H1 (cell line): ENCODE measurements around the gene RHOB. TPM values are rescaled to one million over a fixed set of nuclear protein-coding genes. Genes with fewer than 3 reads are reported as not detected.
A peak's percentile ranks its signal among the peaks of the same experiment; 100 is the strongest.

Source experiments
- CTCF ChIA-PET: fragments of 300-600 bp; sonication (Branson Sonifier 250); formaldehyde crosslinking; loops from one replicate; lab custom pipeline; 2021; ENCODE audit not compliant: partially characterized antibody; lab: Charles Lee
- POLR2A ChIA-PET: fragments of 300-600 bp; sonication (Branson Sonifier 250); formaldehyde crosslinking; loops from one replicate; lab custom pipeline; 2021; ENCODE audit warnings: inconsistent platforms; ENCODE audit not compliant: partially characterized antibody; lab: Charles Lee
- DNase-seq, 2 experiments: peaks; one replicate each; pipeline versions ENCODE4 v3.0.0 to v3.0.0-alpha.2; 2010 to 2022; ENCODE audit warnings: low spot score in 2 of 2, low read depth in 1 of 2, mixed read lengths in 1 of 2
- FAIRE-seq: peaks from 2 replicates; lab custom pipeline; 2011; peaks lifted over from hg19 to GRCh38; lab: Jason Lieb, UNC
- H2AFZ ChIP-seq: 2 replicates; pipeline ENCODE4 v1.8.1; 2012; ENCODE audit warnings: low read length, inconsistent platforms
- H2AK5ac ChIP-seq: 2 replicates; pipeline ENCODE4 v1.6.1; 2013; ENCODE audit warnings: low read depth, low read length
- H2BK120ac ChIP-seq: replicated peaks from 2 replicates; pipeline ENCODE3; 2013; ENCODE audit warnings: low read depth, low read length, inconsistent platforms
- H2BK12ac ChIP-seq: 2 replicates; pipeline ENCODE4 v1.6.1; 2013; ENCODE audit warnings: low read depth, low read length
- H2BK15ac ChIP-seq: 2 replicates; pipeline ENCODE4 v1.6.1; 2013; ENCODE audit warnings: low read length
- H2BK20ac ChIP-seq: 2 replicates; pipeline ENCODE4 v1.6.1; 2013; ENCODE audit warnings: low read length
- H2BK5ac ChIP-seq: 2 replicates; pipeline ENCODE4 v1.6.1; 2013; ENCODE audit warnings: low read depth, low read length
- H3K14ac ChIP-seq: 2 replicates; pipeline ENCODE4 v1.6.1; 2013; ENCODE audit warnings: inconsistent platforms; ENCODE audit not compliant: insufficient read length
- H3K18ac ChIP-seq: 2 replicates; pipeline ENCODE4 v1.6.1; 2013; ENCODE audit warnings: low read length; ENCODE audit errors: extremely low read depth
- H3K23ac ChIP-seq: 2 replicates; pipeline ENCODE4 v1.6.1; 2013; ENCODE audit warnings: inconsistent platforms; ENCODE audit not compliant: insufficient read length
- H3K23me2 ChIP-seq: 2 replicates; pipeline ENCODE4 v1.6.1; 2013; ENCODE audit warnings: low read depth, low read length
- H3K27ac ChIP-seq: 2 replicates; pipeline ENCODE4 v1.6.1; 2011; ENCODE audit warnings: low read depth, low read length, inconsistent platforms
- H3K27me3 ChIP-seq, 4 experiments: replicated peaks in 1 of 4; 1 replicate in 1 of 4; 2 replicates in 3 of 4; pipeline versions ENCODE4 v1.6.1 to v1.8.1; 2011 to 2013; ENCODE audit warnings: low read length in 3 of 4, mild to moderate bottlenecking in 3 of 4, inconsistent platforms in 2 of 4, mixed read lengths in 2 of 4, moderate library complexity in 1 of 4; ENCODE audit not compliant: control insufficient read depth in 3 of 4, insufficient read depth in 3 of 4; ENCODE audit errors: extremely low read depth in 1 of 4
- H3K36me3 ChIP-seq, 4 experiments: 2 replicates each; pipeline versions ENCODE4 v1.6.1 to v1.8.1; 2011 to 2013; ENCODE audit warnings: mild to moderate bottlenecking in 4 of 4, low read length in 3 of 4, moderate library complexity in 2 of 4, control low read depth in 1 of 4, inconsistent platforms in 1 of 4; ENCODE audit not compliant: insufficient read depth in 4 of 4, control insufficient read depth in 2 of 4
- H3K4ac ChIP-seq: replicated peaks from 2 replicates; pipeline ENCODE3; 2013; ENCODE audit warnings: low read length, low read depth, mixed read lengths, inconsistent platforms; ENCODE audit not compliant: insufficient read length
- H3K4me1 ChIP-seq, 4 experiments: replicated peaks in 1 of 4; 1 replicate in 1 of 4; 2 replicates in 3 of 4; pipeline versions ENCODE4 v1.6.1 to v1.8.1; 2011 to 2013; ENCODE audit warnings: low read length in 3 of 4, inconsistent platforms in 2 of 4, mixed read lengths in 1 of 4; ENCODE audit not compliant: insufficient read depth in 4 of 4, control insufficient read depth in 3 of 4
- H3K4me2 ChIP-seq, 2 experiments: 2 replicates each; pipeline versions ENCODE4 v1.6.1 to v1.8.1; 2011 to 2013; ENCODE audit warnings: low read depth in 2 of 2, low read length in 2 of 2, control low read depth in 1 of 2, inconsistent platforms in 1 of 2, mild to moderate bottlenecking in 1 of 2; ENCODE audit not compliant: insufficient read depth in 1 of 2
- H3K4me3 ChIP-seq, 4 experiments: fragments of 200-600, 300-600 bp in 1 of 4; sonication (generic), shearing (Covaris generic), sonication (Bioruptor Twin) in 1 of 4; 2 replicates each; pipeline versions ENCODE4 v1.5.1 to v1.8.1; 2011 to 2016; ENCODE audit warnings: low read length in 4 of 4, low read depth in 3 of 4, control low read depth in 2 of 4, inconsistent platforms in 2 of 4, mild to moderate bottlenecking in 2 of 4, mixed read lengths in 1 of 4, moderate library complexity in 1 of 4; ENCODE audit not compliant: insufficient read depth in 2 of 4; ENCODE audit errors: extremely low read depth in 1 of 4
- H3K56ac ChIP-seq: replicated peaks from 2 replicates; pipeline ENCODE3; 2013; ENCODE audit warnings: low read depth, mild to moderate bottlenecking, mixed read lengths, low read length, inconsistent platforms; ENCODE audit not compliant: insufficient read length
- H3K79me1 ChIP-seq: 2 replicates; pipeline ENCODE4 v1.6.1; 2013; ENCODE audit warnings: low read depth, low read length, control low read depth
- H3K79me2 ChIP-seq, 2 experiments: 2 replicates each; pipeline versions ENCODE4 v1.6.1 to v1.8.1; 2012 to 2013; ENCODE audit warnings: low read length in 2 of 2, mild to moderate bottlenecking in 2 of 2, inconsistent platforms in 1 of 2; ENCODE audit not compliant: insufficient read depth in 2 of 2, control insufficient read depth in 1 of 2
- H3K9ac ChIP-seq, 4 experiments: replicated peaks in 1 of 4; 1 replicate in 1 of 4; 2 replicates in 3 of 4; pipeline versions ENCODE4 v1.6.1 to v1.8.1; 2011 to 2013; ENCODE audit warnings: low read depth in 3 of 4, low read length in 3 of 4, control low read depth in 2 of 4, mild to moderate bottlenecking in 2 of 4, moderate library complexity in 2 of 4, inconsistent platforms in 1 of 4; ENCODE audit errors: extremely low read depth in 1 of 4
- H3K9me3 ChIP-seq, 2 experiments: 2 replicates each; pipeline versions ENCODE4 v1.6.1 to v1.8.1; 2012 to 2013; ENCODE audit warnings: mild to moderate bottlenecking in 2 of 2, moderate library complexity in 2 of 2, control low read depth in 1 of 2, inconsistent platforms in 1 of 2, low read depth in 1 of 2, low read length in 1 of 2, mixed read lengths in 1 of 2; ENCODE audit not compliant: insufficient read depth in 2 of 2
- H4K20me1 ChIP-seq, 2 experiments: replicated peaks in 1 of 2; 2 replicates each; pipeline versions ENCODE3 to v1.8.1; 2011 to 2013; ENCODE audit warnings: inconsistent platforms in 2 of 2, low read length in 2 of 2, mild to moderate bottlenecking in 1 of 2; ENCODE audit not compliant: insufficient read depth in 2 of 2, control insufficient read depth in 1 of 2
- H4K5ac ChIP-seq: 2 replicates; pipeline ENCODE4 v1.6.1; 2013; ENCODE audit warnings: low read length, low read depth, mixed read lengths, inconsistent platforms; ENCODE audit not compliant: insufficient read length
- H4K8ac ChIP-seq: 2 replicates; pipeline ENCODE4 v1.8.0; 2013; ENCODE audit warnings: mild to moderate bottlenecking, moderate library complexity, low read length, inconsistent platforms; ENCODE audit not compliant: insufficient read depth; ENCODE audit errors: extremely low read depth
- H4K91ac ChIP-seq: replicated peaks from 2 replicates; pipeline ENCODE3; 2013; ENCODE audit warnings: low read length, mixed read lengths, inconsistent platforms; ENCODE audit not compliant: insufficient read length
- CHD1 ChIP-seq: IDR thresholded peaks from 2 replicates; pipeline ENCODE4 v1.6.1; 2012; ENCODE audit warnings: low read depth, low read length, improper control_type of control experiment
- CHD2 ChIP-seq: IDR thresholded peaks from 2 replicates; pipeline ENCODE4 v1.6.1; 2012; ENCODE audit warnings: low read length, improper control_type of control experiment
- GABPA ChIP-seq: IDR thresholded peaks from 2 replicates; pipeline ENCODE4 v1.6.1; 2011; ENCODE audit warnings: mild to moderate bottlenecking, low read length, moderate library complexity, borderline replicate concordance; ENCODE audit not compliant: insufficient read depth
- HDAC2 ChIP-seq, 2 experiments: fragments of 300-600 bp in 1 of 2; sonication (generic) in 1 of 2; IDR thresholded peaks; 2 replicates each; pipeline ENCODE4 v1.6.1; 2011 to 2012; ENCODE audit warnings: low read depth in 2 of 2, low read length in 2 of 2, mild to moderate bottlenecking in 2 of 2, moderate library complexity in 2 of 2, borderline replicate concordance in 1 of 2, inconsistent platforms in 1 of 2
- HDAC6 ChIP-seq: IDR thresholded peaks from one replicate; pipeline ENCODE4 v1.7.1; 2012; ENCODE audit warnings: low read depth, mild to moderate bottlenecking, inconsistent platforms, low read length, moderate library complexity
- POLR2A ChIP-seq, 2 experiments: IDR thresholded peaks; 1 replicate in 1 of 2; 2 replicates in 1 of 2; pipeline ENCODE4 v1.6.1; 2011; ENCODE audit warnings: low read depth in 2 of 2, low read length in 2 of 2, mild to moderate bottlenecking in 2 of 2; ENCODE audit errors: control extremely low read depth in 1 of 2
- POLR2AphosphoS5 ChIP-seq: IDR thresholded peaks from 2 replicates; pipeline ENCODE4 v1.6.1; 2011; ENCODE audit warnings: low read depth, low read length
- RAD21 ChIP-seq, 2 experiments: IDR thresholded peaks in 1 of 2; conservative IDR thresholded peaks in 1 of 2; 2 replicates each; pipeline ENCODE4 v1.6.1; 2011; ENCODE audit warnings: low read depth in 2 of 2, low read length in 2 of 2, improper control_type of control experiment in 1 of 2, inconsistent platforms in 1 of 2, mild to moderate bottlenecking in 1 of 2, moderate library complexity in 1 of 2
- RFX5 ChIP-seq: IDR thresholded peaks from 2 replicates; pipeline ENCODE4 v1.6.1; 2011; ENCODE audit warnings: low read depth, low read length, improper control_type of control experiment, borderline replicate concordance
- TBP ChIP-seq: IDR thresholded peaks from 2 replicates; pipeline ENCODE4 v1.6.1; 2011; ENCODE audit warnings: low read depth, low read length, improper control_type of control experiment
- TCF12 ChIP-seq: IDR thresholded peaks from 2 replicates; pipeline ENCODE4 v1.6.1; 2011; ENCODE audit warnings: low read depth, mild to moderate bottlenecking, low read length
- WGBS, 2 experiments: shearing (Covaris generic) in 1 of 2; methylation state at CpG; one replicate each; pipeline versions ENCODE4 v1.1.6 to v1.1.7; 2013 to 2015; ENCODE audit warnings: low lambda C conversion rate in 2 of 2, mixed read lengths in 2 of 2, inconsistent platforms in 1 of 2, low coverage in 1 of 2, missing lambda C conversion rate in 1 of 2; ENCODE audit not compliant: insufficient replicate concordance in 2 of 2, insufficient coverage in 1 of 2, insufficient read length in 1 of 2; ENCODE audit errors: extremely low coverage in 1 of 2, missing lambda C conversion rate in 1 of 2; 5-methylcytosine and 5-hydroxymethylcytosine counted together
- polyA plus RNA-seq, 7 experiments: library from polyadenylated mRNA; depleted of rRNA in 3 of 7; stranded (reverse) in 5 of 7; unstranded in 2 of 7; fragments of >200 nt in 5 of 7; fragments of 200-250 nt in 2 of 7; gene quantifications; 1 replicate in 5 of 7; 2 replicates in 1 of 7; 4 replicates in 1 of 7; pipeline versions ENCODE4 v1.2.1 to v1.2.3, GENCODE V29; 2011 to 2013; ENCODE audit warnings: missing spikeins in 2 of 7, mixed read lengths in 2 of 7
- total RNA-seq: library from RNA; stranded (reverse); fragmentation: NEBNext Ultra II Directional; extraction: Animal tissue kit (Norgen Biotek cat#: 25700); gene quantifications from 2 replicates; pipeline ENCODE4 v1.2.1, GENCODE V29; 2021
- TF ChIP-seq, protein P1 (sequence below): IDR thresholded peaks from 2 replicates; pipeline ENCODE4 v1.6.1; 2012; ENCODE audit warnings: inconsistent platforms

Gene RHOB
- total and polyA plus RNA-seq, 2 of the 8 experiments (the other 6 are each of a cell fraction or from before 2014, with no cell fraction given) = 9.3 to 9.5 TPM

- H3K14ac ChIP-seq = no peak overlapping the region
- H3K27ac ChIP-seq = no peak overlapping the region
- no peak overlapping the region for H4K8ac ChIP-seq
- CTCF ChIA-PET = interaction anchor here (2.5 to 2.7 kb wide), 2 partner anchors 150 to 170 kb away, joined by 6 to 8 read pairs; no protein-coding TSS in a partner anchor
- WGBS, 2 experiments = 88% methylated on average over 15 of the region's 15 CpGs; no CpG with 5 or more reads in 1 of the 2 experiments
- H2BK12ac ChIP-seq = no peak overlapping the region
- no peak overlapping the region for H3K4ac ChIP-seq
- POLR2A ChIA-PET = no interaction called here
- H3K23ac ChIP-seq = no peak overlapping the region
- H3K4me1 ChIP-seq = peaks cover 9 to 15% (median 14%) of the 10 kb centered on the region in 4 experiments
- H2BK5ac ChIP-seq = no peak overlapping the region
- H2BK15ac ChIP-seq = no peak overlapping the region
- H2BK120ac ChIP-seq = no peak overlapping the region
- H3K79me2 ChIP-seq = no peaks in the 10 kb centered on the region
- H4K91ac ChIP-seq = no peak overlapping the region
- no peak overlapping the region for H3K9ac ChIP-seq
- no peak overlapping the region for H3K56ac ChIP-seq
- H2AFZ ChIP-seq = no peak overlapping the region
- H3K36me3 ChIP-seq = no peaks in the 10 kb centered on the region
- 0 out of 2 replicates have a peak overlapping the region, but pooled peaks have one; percentile 72 for H2BK20ac ChIP-seq
- FAIRE-seq = no peak
- no peak overlapping the region for H4K5ac ChIP-seq
- H3K9me3 ChIP-seq = no peaks in the 10 kb centered on the region
- DNase-seq = no peak
- no peak overlapping the region for H3K4me3 ChIP-seq
- no peaks in the 10 kb centered on the region for H3K79me1 ChIP-seq
- H2AK5ac ChIP-seq = no peak overlapping the region
- H4K20me1 ChIP-seq = no peaks in the 10 kb centered on the region
- no peak overlapping the region for H3K4me2 ChIP-seq
- no peak overlapping the region for H3K18ac ChIP-seq
- no peaks in the 10 kb centered on the region for H3K23me2 ChIP-seq
- no peaks in the 10 kb centered on the region for H3K27me3 ChIP-seq
- no peak for TF ChIP-seq HDAC2 (IDR thresholded peaks at IDR 0.05; ENCODE audit: borderline replicate concordance in 1 of 2, low read depth in 2 of 2, low read length in 2 of 2)
- TF ChIP-seq CHD2 = no peak
- TF ChIP-seq POLR2A (IDR thresholded peaks at IDR 0.05; ENCODE audit: control extremely low read depth in 1 of 2, low read depth in 2 of 2, low read length in 2 of 2) = no peak
- no peak for TF ChIP-seq TBP
- TF ChIP-seq HDAC6 = no peak
- TF ChIP-seq, protein P1, sequence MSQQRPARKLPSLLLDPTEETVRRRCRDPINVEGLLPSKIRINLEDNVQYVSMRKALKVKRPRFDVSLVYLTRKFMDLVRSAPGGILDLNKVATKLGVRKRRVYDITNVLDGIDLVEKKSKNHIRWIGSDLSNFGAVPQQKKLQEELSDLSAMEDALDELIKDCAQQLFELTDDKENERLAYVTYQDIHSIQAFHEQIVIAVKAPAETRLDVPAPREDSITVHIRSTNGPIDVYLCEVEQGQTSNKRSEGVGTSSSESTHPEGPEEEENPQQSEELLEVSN = no peak
- no peak for TF ChIP-seq CHD1
- TF ChIP-seq RFX5 = no peak
- TF ChIP-seq GABPA = no peak
- TF ChIP-seq TCF12 = no peak
- TF ChIP-seq POLR2AphosphoS5 = no peak
- no peak for TF ChIP-seq RAD21 (IDR thresholded peaks at IDR 0.05 in 1 of 2, conservative IDR thresholded peaks at IDR 0.05 in 1 of 2; ENCODE audit: low read depth in 2 of 2, low read length in 2 of 2)
These were observed 45.1 kb downstream of the RHOB start for GRCh38 chr2:20491739-20492531.
